Ovary (tissue), 9 donors: ENCODE results near the gene NBDY. TPM values are rescaled to one million over a fixed set of nuclear protein-coding genes. Genes with fewer than 3 reads are reported as not detected.

Experiments
- DNase-seq, 5 donors: peaks; one replicate each; pipeline ENCODE4 v3.0.0-alpha.2; 2019 to 2020
- H3K27ac ChIP-seq, 2 donors: fragments of 200-600 bp; one replicate each; pipeline versions ENCODE4 v1.5.1 to v1.8.0; 2019 to 2022
- H3K27me3 ChIP-seq: fragments of 200-600 bp; one replicate; pipeline ENCODE4 v1.8.0; 2022
- H3K36me3 ChIP-seq: fragments of 200-600 bp; sonication (generic); one replicate; pipeline ENCODE4 v1.5.1; 2019
- H3K4me1 ChIP-seq: one replicate; pipeline ENCODE4 v1.8.1; 2013; ENCODE audit warnings: mild to moderate bottlenecking, moderate library complexity; ENCODE audit not compliant: insufficient read depth
- H3K4me3 ChIP-seq: fragments of 200-600 bp; sonication (generic); one replicate; pipeline ENCODE4 v1.5.1; 2017
- H3K9me3 ChIP-seq, 2 donors: fragments of 200-600 bp in 1 of 2; sonication (generic) in 1 of 2; one replicate each; pipeline versions ENCODE4 v1.5.1 to v1.8.1; 2013 to 2019; ENCODE audit warnings: mild to moderate bottlenecking in 1 of 2, moderate library complexity in 1 of 2
- CTCF ChIP-seq, 3 donors: fragments of 450-650 bp in 2 of 3; fragments of 200-600 bp in 1 of 3; IDR thresholded peaks; one replicate each; pipeline versions ENCODE4 v1.5.1 to v1.8.0; 2016 to 2022; ENCODE audit warnings: antibody characterized with exemption in 3 of 3, mild to moderate bottlenecking in 1 of 3
- EP300 ChIP-seq: sonication (generic); formaldehyde crosslinking; IDR thresholded peaks from one replicate; pipeline ENCODE4 v1.6.1; 2017; ENCODE audit warnings: antibody characterized with exemption
- POLR2A ChIP-seq: fragments of 450-650 bp; IDR thresholded peaks from one replicate; pipeline ENCODE4 v1.6.1; 2017; ENCODE audit warnings: antibody characterized with exemption, mild to moderate bottlenecking, moderate library complexity
- WGBS, 3 donors: extraction: QIAGEN DNeasy Blood & Tissue Kit in 1 of 3; methylation state at CpG; one replicate each; pipeline versions ENCODE4 v1.1.5 to v1.1.7; 2013 to 2017; 5-methylcytosine and 5-hydroxymethylcytosine counted together
- intact Hi-C, 4 donors: fragments of 100-400 bp; cut with DNase I; formaldehyde crosslinking; loops; one replicate each; pipeline versions ENCODE4 v1.11.0 to v1.15.1; 2022 to 2023
- polyA plus RNA-seq, 2 donors: library from polyadenylated mRNA; stranded (reverse); fragments of 200-250 nt in 1 of 2; fragments of 350-450 nt in 1 of 2; fragmentation: Illumina TruSeq in 1 of 2; extraction: RNeasy Lipid Tissue Mini Kit (QIAGEN cat#74804) in 1 of 2; gene quantifications; one replicate each; pipeline ENCODE4 v1.2.3, GENCODE V29; 2013 to 2014
- total RNA-seq, 7 donors: library from RNA; depleted of rRNA in 2 of 7; stranded (reverse); fragments of >200 nt in 2 of 7; fragmentation: NEBNext Ultra II Directional in 3 of 7; extraction: Animal tissue kit (Norgen Biotek cat#: 25700) in 3 of 7; gene quantifications; one replicate each; pipeline versions ENCODE4 v1.1.0 to v1.2.4, GENCODE V29; 2016 to 2023
- donor health status: DM: no; HTN: no; CAD: no; lungs with moderate emphysema.
- donor health status: DM: no; HTN: no; CAD: no.
- donor health status: Bipolar disorder and iron deficiency.
- donor health status: DM: yes; HTN: yes; CAD: no.
- donor health status: DM: no; HTN: no; CAD: no.
- donor health status: DM: yes; HTN: yes; CAD: no.

The NBDY gene
- total and polyA plus RNA-seq, 9 donors = 11.9 to 60.9 (median 35.1) TPM

DNA sequence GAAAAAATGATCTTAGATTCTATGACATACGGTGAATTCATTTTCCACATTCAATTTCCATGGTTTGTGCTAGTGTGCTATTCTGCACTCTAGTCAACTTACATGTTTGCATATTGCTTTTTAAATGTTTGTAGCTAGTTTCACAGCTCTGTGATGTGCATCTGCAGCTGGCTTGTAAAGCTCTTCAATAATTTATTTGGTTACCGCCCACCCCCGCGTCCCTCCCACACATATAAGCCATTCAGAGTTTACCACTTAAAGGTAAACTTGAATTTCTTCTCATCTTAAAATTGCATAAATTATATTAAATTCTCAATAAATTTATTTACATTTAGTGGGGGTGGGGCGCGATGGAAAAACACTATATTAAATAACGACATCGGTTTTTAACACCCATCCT is 291 bp upstream of the NBDY start:
- no peak for TF ChIP-seq CTCF (IDR thresholded peaks at IDR 0.05)
- no peak for TF ChIP-seq POLR2A
- TF ChIP-seq EP300 = no peak
- peak overlapping the region; percentile 57 for H3K4me3 ChIP-seq
- no peaks in the 10 kb centered on the region for H3K4me1 ChIP-seq
- no peak for DNase-seq
- no peaks in the 10 kb centered on the region for H3K9me3 ChIP-seq
- intact Hi-C loops = no loop called here
- no peaks in the 10 kb centered on the region for H3K27me3 ChIP-seq
- no peaks in the 10 kb centered on the region for H3K36me3 ChIP-seq
- no peak overlapping the region for H3K27ac ChIP-seq
- WGBS, 3 donors = 11 to 19% (median 17%) methylated on average over 8 of the region's 8 CpGs

- Histone ChIP-seq H3K27me3 (no peaks in the 10 kb centered on the region), H3K4me3 (no peak overlapping the region), H3K36me3 (no peaks in the 10 kb centered on the region), H3K27ac (no peak overlapping the region), H3K9me3 (no peaks in the 10 kb centered on the region), H3K4me1 (no peaks in the 10 kb centered on the region)
- WGBS, 3 donors = 42 to 47% (median 43%) methylated on average over 2 of the region's 2 CpGs
- DNase-seq = peak in 4 of 5 donors; percentile 29 to 68 (median 48)
- TF ChIP-seq EP300 (no peak), CTCF (IDR thresholded peaks at IDR 0.05) (peak in 2 of 3 donors; percentile 11 to 37)
- intact Hi-C loops = no loop called here
Observed at GRCh38 chrX:56733459-56734046, 4.5 kb downstream of the NBDY start.

GRCh38 chrX:56736219-56736618 is 7.2 kb downstream of the NBDY start:
- H3K4me1 ChIP-seq = no peaks in the 10 kb centered on the region
- no peaks in the 10 kb centered on the region for H3K36me3 ChIP-seq
- no peak for TF ChIP-seq CTCF (IDR thresholded peaks at IDR 0.05)
- TF ChIP-seq EP300 = no peak
- TF ChIP-seq POLR2A = no peak
- H3K4me3 ChIP-seq = no peak overlapping the region
- intact Hi-C loops = no loop called here
- no peak for DNase-seq
- WGBS, 3 donors = 86 to 93% (median 91%) methylated on average over 14 of the region's 14 CpGs
- H3K27me3 ChIP-seq = no peaks in the 10 kb centered on the region
- H3K9me3 ChIP-seq = no peaks in the 10 kb centered on the region
- no peak overlapping the region for H3K27ac ChIP-seq

GRCh38 chrX:56738670-56739069 is 9.6 kb downstream of the NBDY start:
- Histone ChIP-seq H3K4me1 (no peaks in the 10 kb centered on the region), H3K27me3 (peaks cover 2% of the 10 kb centered on the region), H3K36me3 (no peaks in the 10 kb centered on the region), H3K4me3 (no peak overlapping the region), H3K27ac (no peak overlapping the region), H3K9me3 (no peaks in the 10 kb centered on the region)
- intact Hi-C loops = no loop called here
- TF ChIP-seq CTCF (IDR thresholded peaks at IDR 0.05) = no peak
- TF ChIP-seq POLR2A = no peak
- no peak for TF ChIP-seq EP300
- 57 to 72% (median 58%) methylated on average over 1 of the region's 1 CpG for WGBS, 3 donors
- DNase-seq = no peak
